Hematopoietic multipotent progenitor cell treated with erythropoietin and hydrocortisone succinate and interleukin-3 and kit ligand, for 17 days (in vitro differentiated cells): ENCODE measurements around the gene NUBP2.

Source experiments
- DNase-seq: peaks from one replicate; pipeline ENCODE4 v3.0.0-alpha.2; 2015; ENCODE audit warnings: low spot score

Gene NUBP2, protein sequence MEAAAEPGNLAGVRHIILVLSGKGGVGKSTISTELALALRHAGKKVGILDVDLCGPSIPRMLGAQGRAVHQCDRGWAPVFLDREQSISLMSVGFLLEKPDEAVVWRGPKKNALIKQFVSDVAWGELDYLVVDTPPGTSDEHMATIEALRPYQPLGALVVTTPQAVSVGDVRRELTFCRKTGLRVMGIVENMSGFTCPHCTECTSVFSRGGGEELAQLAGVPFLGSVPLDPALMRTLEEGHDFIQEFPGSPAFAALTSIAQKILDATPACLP

GRCh38 chr16:1782408-1783264, at the start of gene NUBP2, which contains the start of gene SPSB3:
TSS of gene NUBP2 (plus strand) at chr16:1782960. CDS start at chr16:1783021, 61 bp downstream.
TSS of gene SPSB3 (minus strand) at chr16:1782571. CDS start at chr16:1781483, 1,088 bp downstream.
- DNase-seq: peak; percentile 100

DNA sequence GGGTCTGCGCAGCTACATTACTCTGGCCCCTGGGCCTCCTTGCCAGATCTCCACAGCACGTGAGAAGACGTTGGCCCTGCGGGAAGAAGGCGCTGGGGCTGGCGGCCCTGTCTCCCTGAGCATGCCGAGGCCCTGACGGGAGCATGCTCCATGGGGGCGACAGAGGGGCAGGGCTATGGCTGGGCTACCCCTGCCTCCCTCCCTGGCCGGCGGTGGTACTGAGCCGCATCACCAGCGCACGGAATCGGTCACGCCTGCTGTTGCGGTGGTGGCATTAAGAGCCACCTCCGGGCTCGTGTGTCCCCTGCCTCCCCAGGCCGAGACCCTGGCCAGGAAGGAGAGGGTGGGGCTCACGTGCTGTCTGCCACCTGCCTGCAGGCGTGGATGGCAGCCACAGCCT, 48.6 kb upstream of the NUBP2 start:
- no peak for DNase-seq

DNA sequence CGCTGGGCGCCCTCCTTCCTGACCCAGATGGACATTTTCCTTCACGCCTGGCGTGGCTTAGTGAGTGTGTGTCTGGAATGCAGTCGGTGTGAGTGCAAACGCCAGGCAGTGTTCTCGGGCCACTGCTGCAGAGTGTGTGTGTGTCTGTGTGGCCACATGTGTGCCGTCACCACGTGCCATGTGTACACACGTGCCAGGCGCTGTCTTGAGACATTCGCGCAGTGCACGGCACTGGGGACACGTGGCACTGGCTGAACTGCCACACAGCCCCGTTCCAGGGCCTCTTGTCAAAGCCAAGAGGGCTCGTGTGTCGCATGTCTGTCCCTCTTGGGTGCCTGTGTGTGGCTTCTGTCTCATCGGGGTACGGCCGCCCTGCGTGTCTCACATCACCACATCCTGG, 47.9 kb upstream of the NUBP2 start:
- no peak for DNase-seq

- no peak for DNase-seq
Observed at GRCh38 chr16:1740234-1740633, 42.5 kb upstream of the NUBP2 start.

DNA sequence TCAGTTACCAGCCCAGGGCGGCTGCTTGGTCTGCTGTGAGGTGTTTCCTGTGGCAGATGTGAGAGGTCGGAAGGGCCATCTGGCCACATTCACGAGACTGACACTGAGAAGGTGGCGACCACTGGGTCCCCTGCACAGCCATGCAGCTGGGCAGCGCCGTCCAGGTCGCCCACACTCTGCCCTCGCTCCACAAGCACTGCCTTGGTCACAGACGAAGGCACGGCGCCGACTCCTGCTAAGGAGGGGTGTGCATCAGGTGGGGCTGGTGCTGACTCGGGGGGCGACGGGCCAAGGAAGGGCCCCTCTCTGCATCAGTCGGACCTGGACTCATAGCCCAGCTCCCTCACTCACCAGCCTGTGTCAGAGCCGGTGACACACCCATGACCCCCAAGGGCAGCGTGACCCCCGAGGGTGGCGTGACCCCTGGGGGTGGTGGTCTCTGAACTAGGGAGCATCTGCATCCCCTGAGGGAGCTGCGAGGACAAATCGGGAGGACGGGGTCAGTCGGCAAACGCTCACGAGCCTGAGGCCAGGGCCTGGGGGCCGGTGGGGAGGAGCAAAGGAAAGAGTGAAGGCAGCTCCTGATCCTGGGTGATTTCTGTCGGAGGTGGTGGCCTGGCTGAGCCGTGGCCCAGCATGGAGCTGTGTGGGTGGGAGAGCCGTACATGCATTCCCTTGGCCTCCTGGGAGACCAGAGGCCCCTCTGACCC, 41.8 kb upstream of the NUBP2 start:
- DNase-seq: no peak

GRCh38 chr16:1741553-1742165, 41.1 kb upstream of the NUBP2 start:
- DNase-seq: no peak

DNA sequence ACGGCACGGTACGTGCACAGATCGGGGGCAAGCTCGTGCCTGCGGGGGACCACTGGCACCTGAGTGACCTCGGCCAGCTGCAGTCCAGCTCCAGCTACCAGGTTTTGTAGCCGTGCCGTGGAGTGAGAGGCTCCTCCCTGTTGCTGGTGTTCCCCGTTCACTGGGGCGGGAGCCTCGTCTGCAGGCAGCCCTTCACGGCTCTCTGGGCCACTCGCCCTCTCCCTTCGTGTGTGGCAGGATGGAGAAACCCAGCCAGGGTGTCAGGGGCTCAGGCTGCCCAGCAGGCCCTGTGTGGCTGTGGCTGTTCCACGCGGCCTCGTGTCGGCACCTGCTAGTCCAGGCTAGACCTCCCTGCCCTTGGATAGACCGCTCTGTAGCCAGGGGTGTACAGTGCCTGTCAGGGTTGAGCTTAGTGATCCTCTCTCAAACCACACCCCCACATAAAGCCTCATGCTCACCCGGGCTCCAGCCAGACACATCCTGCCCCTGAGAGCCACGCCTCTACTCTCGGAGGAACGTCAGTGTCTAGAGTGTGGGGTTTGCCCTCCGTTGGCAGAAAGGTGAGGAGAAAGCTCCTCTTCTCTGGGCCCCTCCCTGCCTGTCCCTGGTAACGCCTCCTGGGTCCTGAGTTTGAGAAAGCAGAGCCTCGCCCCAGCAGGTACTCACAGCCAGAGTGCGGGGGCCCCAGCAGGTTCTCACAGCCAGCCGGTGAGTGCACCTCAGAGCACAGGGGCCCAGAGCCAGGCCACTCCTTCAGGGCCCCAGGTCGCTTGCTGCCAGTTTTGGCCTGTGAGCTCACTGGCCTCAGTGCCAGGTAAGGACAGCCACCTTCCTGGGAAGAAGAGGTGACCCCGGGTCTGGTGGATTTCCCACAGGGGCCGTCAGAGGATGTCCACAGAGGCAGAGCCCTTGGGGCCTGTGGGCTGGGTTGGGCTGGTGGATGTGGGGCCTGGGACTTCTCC, 39.1 kb upstream of the NUBP2 start:
- no peak for DNase-seq

- no peak for DNase-seq
Observed at GRCh38 chr16:1744338-1744840, 38.4 kb upstream of the NUBP2 start.

DNA sequence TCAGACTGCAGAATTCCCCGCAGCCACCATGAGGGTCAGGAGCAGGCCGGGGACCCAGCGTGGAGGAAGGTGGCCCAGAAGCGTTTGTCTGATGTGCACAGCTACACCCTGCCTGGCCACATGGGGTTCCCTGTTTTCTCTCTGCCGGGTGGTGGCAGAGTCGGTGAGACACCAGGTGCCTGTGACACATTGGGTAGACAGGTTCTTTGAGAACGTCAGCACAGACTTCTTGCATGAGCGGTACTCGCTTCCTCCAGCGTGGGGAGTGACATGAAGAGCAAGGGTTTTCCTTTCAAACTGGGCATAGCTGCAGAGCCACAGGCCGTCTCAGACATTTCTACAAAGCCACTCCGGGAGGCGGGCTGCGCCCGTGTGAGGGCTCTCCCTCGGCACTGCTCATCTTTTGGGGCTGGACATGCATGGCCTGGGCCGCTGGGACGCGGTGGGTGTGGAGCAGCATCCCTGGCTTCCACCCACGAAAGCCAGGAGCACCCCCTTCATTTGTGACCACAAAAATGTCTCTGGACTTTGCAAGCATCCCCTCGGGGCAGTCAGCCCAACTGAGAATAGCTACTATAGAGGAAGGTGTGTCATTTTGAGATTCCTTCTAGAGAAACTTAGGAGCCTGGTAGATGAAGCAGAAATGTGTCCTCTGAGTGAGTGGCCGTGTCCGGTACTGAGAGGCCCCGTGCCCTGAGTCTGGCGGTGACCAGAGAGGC, 37.4 kb upstream of the NUBP2 start:
- no peak for DNase-seq

GRCh38 chr16:1745900-1746692, 36.7 kb upstream of the NUBP2 start:
- no peak for DNase-seq

- no peak for DNase-seq
Observed at GRCh38 chr16:1746693-1747195, 36.0 kb upstream of the NUBP2 start.

GRCh38 chr16:1747934-1748333, 34.8 kb upstream of the NUBP2 start:
- DNase-seq: no peak

GRCh38 chr16:1749152-1750117, 33.3 kb upstream of the NUBP2 start:
- DNase-seq: no peak

- no peak for DNase-seq
Observed at GRCh38 chr16:1751946-1752345, 30.8 kb upstream of the NUBP2 start.

GRCh38 chr16:1752853-1753252, 29.9 kb upstream of the NUBP2 start:
- no peak for DNase-seq

DNA sequence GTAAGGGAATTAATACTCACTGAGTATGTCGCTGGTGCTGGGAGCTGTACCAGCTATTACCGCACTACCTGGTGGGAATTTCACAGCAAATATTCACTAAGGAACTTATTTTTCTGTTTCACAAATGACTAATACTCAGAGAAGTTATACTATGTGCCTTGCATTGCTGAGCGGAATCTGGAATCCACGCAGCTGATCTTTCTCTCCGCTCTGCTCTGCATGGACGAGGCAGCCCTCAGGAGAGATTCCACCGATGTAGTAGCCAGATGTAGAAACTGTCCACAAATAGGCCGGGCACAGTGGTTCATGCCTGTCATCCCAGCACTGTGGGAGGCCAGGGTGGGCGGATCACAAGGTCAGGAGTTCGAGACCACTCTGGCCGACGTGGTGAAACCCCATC, 28.6 kb upstream of the NUBP2 start:
- DNase-seq: no peak

DNA sequence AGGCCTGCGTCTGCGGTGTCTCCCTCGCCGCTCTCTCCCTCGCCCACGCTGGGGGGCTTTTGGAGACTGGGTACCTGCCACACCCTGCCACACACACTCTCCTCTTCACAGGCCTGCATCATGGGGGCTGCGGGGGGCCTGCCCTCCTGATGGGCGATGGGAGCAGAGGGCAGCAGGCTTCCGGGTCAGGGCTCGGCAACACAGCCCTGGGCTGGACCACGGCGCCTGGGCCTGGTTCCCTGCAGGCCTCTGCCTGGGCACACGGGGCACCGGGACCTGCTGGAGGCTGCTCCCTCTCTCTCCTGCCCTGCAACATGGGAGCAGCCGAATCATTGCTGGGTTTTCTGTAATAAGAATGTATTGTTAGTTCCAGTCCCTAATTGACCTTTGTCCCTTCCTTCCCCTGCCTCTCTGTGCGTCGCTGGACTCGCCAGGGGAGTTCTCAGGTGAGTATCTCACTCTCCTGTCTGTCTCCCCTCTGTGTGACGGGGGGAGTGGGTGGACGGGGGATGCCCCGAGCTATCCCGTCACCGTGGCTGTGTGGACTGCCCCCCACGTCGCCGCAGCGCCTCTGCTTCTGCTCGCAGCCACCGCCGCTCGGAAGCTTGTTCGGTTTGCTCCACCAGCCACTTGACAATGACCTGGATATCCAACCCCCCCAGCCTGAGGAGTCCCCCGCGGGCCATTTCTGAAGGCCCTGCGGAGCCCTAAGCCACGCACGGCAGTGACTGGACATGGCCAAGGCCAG, 24.9 kb upstream of the NUBP2 start:
- DNase-seq: no peak
